NOMO-1 treated with DMSO at 0.1 percent for 48 hours (cell line): Measurements from ENCODE around the gene DCD.

Experiments
- DNase-seq: peaks from one replicate; lab custom pipeline; 2025; ENCODE audit not compliant: unreplicated experiment; lab: John Stamatoyannopoulos, UW

The DCD gene

GRCh38 chr12:54608769-54609168 lies 39.4 kb downstream of the DCD start:
- DNase-seq, result no peak

- DNase-seq, result no peak
Measured at GRCh38 chr12:54608156-54608555, 40.0 kb downstream of the DCD start.

- no peak for DNase-seq
Measured at GRCh38 chr12:54606556-54606955, 41.6 kb downstream of the DCD start.

GRCh38 chr12:54605138-54605970 lies 42.8 kb downstream of the DCD start:
- DNase-seq, result no peak

- no peak for DNase-seq
Measured at GRCh38 chr12:54604436-54604835, 43.7 kb downstream of the DCD start.

- DNase-seq, result no peak
Measured at GRCh38 chr12:54603872-54604271, 44.3 kb downstream of the DCD start.

- peak; percentile 84 for DNase-seq
Measured at GRCh38 chr12:54603173-54603814, 44.9 kb downstream of the DCD start.

- no peak for DNase-seq
Measured at GRCh38 chr12:54602661-54603060, 45.5 kb downstream of the DCD start.

GRCh38 chr12:54601841-54602240 lies 46.3 kb downstream of the DCD start:
- peak; percentile 17 for DNase-seq

- no peak for DNase-seq
Measured at GRCh38 chr12:54598970-54599369, 49.2 kb downstream of the DCD start.

- DNase-seq, result no peak
Measured at GRCh38 chr12:54596526-54596946, 51.6 kb downstream of the DCD start.

- DNase-seq, result no peak
Measured at GRCh38 chr12:54595471-54595870, 52.7 kb downstream of the DCD start.
